Fibroblast of peridontal ligament (primary cell): ENCODE data around the gene PRLH.
A peak's percentile ranks its signal among the peaks of the same experiment; 100 is the strongest.

ENCODE experiments used
- DNase-seq: peaks from one replicate; pipeline ENCODE4 v3.0.0-alpha.2; 2010; ENCODE audit errors: extremely low read depth

Gene PRLH, protein sequence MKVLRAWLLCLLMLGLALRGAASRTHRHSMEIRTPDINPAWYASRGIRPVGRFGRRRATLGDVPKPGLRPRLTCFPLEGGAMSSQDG

DNA sequence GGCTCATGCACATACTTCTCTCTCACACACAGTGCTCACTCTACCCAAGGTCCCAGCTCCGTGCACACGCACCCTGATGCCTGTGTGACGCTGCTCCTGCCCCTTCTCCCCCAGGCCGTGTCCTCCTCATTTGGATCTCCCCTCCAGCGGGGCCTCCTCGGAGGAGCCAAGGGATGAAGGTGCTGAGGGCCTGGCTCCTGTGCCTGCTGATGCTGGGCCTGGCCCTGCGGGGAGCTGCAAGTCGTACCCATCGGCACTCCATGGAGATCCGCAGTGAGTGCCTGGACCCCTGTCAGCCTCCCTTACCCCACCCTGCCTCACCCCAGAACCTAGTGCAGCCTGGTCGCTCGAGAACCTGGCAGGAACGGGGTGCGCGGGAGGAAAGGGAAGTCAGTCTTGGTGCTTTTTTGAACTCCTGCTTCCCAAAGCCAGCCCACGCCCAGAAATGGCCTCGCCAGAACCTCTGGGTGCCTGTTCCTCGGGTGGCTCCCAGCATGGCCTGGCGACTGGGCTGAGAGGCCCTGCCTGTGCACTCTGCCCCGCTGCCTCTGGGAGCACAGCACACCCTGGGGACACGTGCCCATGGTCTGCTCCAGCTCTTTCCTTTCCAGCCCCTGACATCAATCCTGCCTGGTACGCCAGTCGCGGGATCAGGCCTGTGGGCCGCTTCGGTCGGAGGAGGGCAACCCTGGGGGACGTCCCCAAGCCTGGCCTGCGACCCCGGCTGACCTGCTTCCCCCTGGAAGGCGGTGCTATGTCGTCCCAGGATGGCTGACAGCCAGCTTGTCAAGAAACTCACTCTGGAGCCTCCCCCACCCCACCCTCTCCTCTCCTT lies at the start of gene PRLH:
PRLH (plus strand) TSS at position 174 of the 835 bp plus-strand sequence; CDS start at position 174, 0 bp downstream.
- DNase-seq: no peak

DNA sequence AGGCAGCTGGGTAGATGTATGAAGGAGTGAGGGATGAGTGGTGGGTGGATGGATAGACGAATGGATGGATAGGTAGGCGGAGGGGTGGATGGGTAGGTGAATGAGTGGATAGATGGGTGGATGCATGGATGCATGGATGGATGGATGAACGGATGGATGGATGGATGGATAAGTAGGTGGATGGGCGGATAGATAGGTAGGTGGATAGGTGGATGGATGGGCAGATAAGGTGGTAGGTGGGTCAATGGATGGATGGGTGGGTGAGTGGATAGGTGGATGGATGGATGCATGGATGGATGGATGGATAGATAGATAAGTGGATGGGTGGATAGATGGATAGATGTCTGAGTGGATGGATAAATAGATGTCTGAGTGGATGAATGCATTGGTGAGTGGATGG lies 49.2 kb upstream of the PRLH start:
- DNase-seq: no peak

DNA sequence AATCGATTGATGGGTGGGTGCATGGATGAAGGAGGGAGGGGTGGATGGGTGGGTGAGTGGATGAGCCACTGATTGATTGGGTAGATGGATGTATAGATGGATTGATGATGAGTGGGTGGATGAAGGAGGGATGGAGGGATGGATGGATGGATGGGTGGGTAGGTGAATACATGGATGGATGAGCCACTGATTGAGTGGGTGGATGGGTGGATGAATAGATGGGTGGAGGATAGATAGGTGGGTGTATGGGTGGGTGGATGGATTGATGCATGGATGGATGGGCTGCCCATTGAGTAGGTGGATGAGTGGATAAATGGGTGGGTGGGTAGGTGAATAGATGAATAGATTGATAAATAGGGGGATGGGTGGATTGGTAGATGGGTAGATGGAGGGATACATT lies 48.4 kb upstream of the PRLH start:
- DNase-seq: no peak

DNA sequence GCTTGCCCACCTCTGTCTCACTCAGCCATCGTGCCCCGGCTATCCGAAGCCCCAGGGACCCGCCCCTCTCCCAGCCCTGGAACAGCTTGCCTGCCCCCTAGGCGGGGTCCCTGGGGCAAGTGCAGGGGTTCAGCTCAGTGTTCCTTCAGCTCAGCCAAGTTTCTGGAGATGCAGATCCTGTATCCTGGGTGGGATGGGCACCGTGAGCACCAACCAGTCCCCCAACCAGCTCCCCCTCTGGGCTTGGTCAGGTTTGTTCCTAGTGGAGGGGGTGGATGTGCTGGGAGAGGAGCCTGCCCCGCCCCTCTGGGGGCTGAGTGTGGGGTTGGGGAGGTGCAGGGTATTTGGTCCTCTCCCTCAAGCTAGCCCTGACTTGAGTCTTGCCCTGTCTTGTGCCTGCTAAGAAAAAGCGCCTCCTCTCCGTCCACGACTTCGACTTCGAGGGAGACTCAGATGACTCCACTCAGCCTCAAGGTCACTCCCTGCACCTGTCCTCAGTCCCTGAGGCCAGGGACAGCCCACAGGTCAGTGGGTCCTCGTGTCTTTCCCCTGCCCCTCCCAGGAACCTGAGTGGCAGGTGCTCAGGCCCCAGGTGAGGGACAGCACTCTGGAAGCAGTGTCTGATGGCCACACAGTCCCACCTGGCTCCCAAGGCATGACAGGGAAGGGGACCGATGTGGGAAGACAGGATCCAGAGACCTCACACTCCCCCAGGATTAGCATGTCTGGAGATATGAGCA lies 46.7 kb upstream of the PRLH start:
- no peak for DNase-seq

DNA sequence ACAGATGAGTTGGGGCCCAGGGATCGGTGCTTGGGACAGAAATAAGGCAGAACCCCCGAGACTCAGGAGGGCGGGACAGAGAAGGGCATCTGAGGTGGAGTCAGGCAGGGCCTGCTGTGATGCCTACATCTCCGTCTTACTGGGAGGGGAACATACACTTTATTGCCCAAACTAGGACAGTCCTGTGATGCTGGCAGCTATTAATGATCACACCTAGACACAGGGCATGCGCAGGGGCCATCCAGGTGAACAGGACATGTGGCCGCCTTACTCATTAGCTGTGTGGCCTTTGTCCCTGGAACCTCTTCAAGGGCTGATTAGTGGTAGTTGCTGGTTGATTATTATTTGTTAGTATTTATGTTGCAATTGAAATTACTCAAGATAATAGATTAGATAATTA lies 46.1 kb upstream of the PRLH start:
- DNase-seq: no peak

DNA sequence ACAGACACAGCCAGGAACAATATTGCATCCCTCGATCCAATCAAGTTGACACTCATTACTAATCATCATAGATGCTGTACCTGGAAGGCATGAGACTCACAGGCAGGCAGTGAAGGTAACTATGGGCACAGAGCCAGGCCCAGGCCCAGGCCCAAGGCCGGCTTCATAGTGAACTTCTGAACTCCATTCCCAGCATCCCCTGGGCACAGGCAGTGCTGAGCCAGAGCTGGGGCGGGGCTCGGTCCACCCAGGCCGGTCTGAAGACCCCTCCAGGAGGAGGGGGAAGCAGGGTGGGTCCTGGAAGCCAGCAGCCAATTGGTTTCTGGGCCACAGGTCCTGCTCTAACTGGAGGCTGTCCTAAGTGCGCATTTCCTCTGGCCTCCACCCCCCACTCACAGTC lies 41.7 kb upstream of the PRLH start:
- no peak for DNase-seq

DNA sequence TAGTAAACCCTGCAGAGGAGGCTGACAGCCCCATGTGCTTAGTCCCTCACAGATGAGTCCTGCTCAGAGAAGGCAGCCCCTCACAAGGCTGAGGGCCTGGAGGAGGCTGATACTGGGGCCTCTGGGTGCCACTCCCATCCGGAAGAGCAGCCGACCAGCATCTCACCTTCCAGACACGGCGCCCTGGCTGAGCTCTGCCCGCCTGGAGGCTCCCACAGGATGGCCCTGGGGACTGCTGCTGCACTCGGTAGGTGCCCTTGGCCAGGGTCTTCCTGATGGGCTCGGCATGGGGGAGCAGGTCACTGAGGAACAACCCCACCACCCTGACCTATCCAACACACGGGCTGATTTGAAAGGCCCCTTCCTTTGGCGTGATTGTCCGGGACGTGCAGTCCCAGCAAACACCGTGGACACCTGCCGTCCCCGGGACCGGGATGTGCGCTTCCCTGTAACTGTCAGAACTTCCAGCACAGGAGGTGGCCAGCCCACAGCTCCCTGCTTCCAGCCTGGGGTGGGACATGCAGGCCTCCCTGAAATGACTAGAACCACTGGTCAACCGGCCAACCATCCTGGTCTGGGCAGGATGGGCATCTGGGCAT lies 40.7 kb upstream of the PRLH start:
- DNase-seq: no peak

DNA sequence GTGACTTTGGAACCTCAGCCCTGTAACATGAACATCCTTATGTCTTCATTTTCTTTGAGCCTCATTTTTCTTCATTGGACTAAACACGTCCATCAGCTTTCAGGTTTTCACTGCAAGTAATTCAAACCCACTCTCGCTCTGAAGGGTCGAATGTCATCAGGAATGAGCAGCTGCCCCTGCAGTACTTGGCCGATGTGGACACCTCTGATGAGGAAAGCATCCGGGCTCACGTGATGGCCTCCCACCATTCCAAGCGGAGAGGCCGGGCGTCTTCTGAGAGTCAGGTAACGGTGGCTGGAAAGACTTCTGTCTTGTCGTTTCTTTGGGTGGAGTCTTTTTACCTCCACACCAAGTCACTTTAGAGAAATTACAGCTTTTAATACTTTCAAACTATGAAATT lies 39.1 kb upstream of the PRLH start:
- no peak for DNase-seq

DNA sequence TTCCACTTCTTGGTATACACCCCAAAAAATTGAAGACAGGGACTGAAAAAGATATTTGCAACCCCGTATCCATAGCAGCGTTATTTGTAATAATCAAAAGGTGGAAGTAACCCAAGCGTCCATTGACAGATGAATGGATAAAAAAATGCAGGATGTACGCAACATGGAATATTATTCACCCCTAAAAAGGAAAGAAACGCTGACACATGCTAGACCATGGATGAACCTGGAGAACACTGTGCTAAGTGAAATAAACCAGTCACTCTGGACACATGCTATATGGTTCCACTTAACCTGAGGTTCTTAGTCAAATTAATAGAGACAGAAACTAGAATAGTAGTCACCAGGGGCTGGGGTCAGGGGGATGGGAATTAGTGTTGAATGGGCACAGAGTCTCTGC lies 38.6 kb upstream of the PRLH start:
- DNase-seq: no peak

DNA sequence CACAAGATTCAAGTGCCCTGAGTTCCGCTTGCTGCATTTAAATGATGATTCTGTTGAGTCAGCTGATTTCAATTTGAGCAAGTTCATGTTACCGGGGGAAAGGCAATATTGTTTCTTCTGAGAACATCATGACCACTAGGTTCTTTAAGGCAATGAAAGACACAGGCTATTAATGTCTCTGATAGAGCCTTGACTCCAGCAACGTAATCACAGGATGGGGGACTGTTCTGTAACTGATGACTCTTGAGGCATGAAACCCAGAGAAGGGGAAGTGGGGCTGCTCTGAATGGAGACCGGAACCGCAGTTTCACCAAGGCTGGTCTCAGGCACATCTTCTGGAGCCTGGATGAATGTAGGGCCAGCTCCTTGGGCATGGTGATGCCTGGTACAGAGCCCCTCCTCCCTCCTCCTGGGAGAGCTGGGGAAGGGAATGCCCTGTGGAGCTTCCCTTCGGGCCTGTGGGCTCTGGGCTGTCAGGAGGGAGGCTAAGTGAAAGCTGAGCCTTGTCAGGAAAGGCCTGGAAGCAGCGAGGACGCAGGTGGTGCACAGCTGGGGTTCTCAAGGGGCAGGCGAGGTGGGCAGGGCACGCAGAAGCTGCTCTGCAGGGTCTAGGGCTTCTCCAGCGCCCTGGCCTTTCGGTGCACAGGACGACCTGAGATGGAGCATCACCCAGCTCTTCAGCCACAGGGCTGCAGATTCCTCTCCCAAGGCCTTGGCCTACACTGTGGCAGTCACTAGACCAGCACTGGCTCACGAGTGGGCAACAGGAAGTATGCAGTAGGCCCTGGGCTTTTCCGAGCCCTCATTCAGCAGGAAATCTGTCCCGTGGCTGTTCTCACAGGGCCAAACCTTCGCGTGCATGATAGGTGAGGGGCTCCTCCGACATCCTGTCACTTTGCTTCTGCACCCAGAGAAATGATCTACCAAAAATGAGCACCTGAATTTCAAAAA lies 36.6 kb upstream of the PRLH start:
- no peak for DNase-seq

DNA sequence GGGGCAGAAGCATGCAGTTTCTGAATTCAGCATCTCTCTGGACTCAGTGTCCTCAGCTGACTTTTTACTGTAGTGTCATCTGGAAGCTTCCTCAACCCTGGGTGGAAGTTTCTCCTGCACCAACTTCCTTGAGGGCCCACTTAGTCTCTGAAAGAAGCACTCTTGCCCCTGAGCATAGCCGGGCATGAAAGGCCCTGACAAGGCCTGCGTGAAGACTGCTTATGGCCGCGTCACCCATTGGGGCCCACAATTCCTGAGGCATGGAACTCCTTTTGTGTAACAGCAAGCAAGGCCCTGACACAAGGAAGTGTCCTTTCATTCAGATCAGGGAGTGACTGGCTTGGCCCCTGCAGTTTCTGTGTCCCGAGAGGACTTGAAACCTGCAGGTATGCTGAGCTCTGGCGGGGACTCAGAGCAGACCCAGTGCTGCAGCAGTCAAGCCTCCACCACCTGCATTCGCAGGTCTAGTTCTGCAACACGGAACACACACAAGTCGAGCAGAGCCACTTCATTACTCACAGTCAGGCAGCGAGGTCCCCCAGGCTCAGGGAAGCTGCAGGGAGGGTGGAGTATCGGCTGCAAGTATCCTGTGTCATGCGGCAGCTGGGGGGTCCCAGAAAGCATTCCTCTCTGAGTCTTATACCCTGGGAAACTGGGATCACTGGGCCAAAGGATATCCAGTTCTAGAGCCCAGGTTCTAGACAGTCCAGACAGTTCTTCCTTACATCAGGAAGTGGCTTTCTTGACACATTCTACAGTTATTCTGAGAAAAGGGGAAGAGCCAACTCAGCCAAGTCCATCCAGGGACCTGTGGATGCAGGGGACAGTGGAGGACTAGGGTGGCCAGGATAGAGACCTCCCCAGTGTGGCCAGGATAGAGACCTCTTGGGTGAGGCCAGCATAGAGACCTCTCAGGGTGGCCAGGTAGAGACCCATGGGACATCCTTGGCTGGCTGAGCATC lies 35.6 kb upstream of the PRLH start:
- no peak for DNase-seq

DNA sequence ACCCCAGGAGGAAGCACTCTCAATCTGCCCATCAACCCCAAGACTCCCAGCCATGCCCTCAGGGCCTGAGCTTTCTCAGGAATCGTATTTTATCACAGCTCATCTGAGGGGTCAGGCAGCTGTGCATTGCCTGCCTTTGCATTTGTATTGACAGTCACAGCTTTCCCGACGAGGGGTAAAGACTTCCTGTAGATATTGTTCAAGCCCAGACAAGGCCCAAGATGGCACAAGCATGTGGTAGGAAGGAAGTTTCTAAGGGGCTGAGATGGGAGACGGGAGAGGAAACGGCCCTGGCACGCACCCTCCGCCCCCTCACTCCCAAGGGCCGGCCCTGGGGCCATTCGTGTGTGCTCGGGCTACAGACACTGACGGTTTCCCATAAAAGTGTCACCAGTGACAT lies 34.2 kb upstream of the PRLH start:
- DNase-seq: no peak

DNA sequence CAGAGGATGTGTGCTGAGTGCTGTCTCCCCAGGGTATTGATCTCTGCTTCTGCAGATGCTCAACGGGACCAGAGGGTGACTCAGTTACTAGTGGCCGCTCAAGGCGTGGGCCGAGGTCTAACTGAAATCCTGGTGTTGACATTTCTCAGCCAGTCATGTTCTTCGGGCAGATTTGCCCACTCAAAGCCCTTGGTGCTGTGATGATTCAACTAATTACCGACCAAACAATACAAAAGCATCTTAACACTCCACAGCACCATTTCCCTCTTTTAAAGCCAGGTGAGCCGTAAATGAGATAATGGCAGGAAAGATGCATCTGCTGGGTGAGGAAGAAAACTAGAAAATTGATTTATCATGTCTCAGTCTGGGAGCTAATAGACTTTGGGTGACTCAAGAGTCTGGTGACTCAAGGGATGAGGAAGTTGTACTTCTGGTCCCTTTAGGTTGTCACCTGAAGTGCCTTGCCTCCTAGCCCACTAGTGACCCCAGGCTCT lies 32.7 kb upstream of the PRLH start:
- peak; percentile 12 for DNase-seq

DNA sequence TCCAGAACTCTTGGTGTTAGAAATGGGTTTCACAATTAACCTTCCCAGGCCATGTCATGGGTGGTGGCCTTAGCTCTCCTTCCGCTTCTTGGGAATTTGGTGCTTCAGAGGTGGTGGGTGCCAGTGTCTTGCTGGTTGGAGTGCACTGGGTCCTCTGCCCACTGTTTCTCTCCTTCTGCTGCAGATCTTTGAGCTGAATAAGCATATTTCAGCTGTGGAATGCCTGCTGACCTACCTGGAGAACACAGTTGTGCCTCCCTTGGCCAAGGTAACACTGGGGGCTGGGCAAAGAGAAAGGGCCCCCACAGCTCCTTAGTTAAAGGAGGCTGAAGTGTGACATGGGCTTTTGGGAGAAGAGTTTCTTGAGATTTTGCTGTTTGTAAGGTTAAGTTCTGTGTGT lies 32.0 kb upstream of the PRLH start:
- DNase-seq: no peak

DNA sequence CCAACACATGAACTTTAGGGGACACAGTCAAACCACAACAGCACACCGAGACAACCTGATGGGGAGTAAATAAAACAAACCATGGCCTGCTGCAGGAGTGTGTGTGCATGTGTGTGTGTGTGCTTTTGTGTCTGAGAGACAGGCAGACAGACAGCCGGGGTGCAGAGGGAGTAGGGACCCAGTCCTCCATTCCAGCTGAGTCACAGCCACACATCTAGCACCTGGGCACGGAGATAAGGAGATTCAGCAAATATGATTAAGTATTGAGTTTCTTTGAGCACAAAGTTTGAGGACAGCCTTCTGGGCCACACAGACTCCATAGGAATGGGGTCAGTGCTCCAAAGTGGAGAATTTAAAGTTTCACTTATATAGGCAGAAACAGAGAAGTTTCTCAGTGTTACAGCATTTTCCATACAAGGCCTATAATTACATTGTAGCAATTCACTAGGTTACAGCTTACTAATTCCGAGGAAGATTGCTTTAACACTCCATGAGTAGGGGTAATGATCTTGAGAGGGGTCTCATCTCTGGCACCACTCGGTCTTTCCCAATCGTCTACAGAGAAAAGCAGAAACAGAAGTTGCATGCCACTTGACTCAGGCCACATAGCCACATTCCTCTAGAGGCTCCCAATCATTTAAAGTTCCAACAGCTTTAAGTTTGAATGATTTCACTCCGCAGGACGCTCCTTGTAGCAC lies 30.8 kb upstream of the PRLH start:
- no peak for DNase-seq

DNA sequence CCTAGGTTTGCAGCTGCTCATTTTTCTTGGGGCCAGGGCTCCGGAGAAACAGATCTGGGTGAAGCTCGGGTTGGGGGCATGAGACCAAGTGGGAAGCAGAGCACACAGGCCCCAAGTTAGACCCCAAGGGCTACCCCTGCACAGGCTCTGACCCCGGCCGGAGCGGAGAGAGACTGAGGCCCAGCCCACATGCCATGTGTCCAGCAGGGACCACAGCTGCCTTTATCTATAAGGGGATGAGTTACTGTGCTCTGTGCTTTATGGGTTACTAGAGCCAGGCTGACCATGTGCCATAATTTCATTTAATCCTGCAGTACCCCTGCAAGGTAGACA lies 30.3 kb upstream of the PRLH start:
- DNase-seq: no peak

DNA sequence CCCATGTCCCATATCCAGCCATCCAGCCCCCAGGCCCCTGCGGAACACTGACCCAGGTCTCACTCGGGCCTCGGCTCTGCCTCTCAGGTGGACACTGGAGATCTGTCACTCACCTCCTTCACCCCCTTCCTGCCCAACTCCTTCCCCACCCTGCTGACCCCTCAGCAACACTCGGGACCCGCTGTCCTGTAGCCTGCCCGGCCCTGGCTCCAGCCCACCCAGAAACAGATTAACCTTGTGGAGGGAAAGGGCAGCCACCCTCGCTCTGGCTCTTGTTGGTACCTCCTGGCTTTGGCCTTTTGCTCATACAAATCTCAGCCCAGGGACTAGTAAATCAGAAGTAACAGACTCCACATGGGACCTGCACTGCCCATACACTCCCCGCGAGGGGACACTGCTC lies 29.8 kb upstream of the PRLH start:
- DNase-seq: no peak

DNA sequence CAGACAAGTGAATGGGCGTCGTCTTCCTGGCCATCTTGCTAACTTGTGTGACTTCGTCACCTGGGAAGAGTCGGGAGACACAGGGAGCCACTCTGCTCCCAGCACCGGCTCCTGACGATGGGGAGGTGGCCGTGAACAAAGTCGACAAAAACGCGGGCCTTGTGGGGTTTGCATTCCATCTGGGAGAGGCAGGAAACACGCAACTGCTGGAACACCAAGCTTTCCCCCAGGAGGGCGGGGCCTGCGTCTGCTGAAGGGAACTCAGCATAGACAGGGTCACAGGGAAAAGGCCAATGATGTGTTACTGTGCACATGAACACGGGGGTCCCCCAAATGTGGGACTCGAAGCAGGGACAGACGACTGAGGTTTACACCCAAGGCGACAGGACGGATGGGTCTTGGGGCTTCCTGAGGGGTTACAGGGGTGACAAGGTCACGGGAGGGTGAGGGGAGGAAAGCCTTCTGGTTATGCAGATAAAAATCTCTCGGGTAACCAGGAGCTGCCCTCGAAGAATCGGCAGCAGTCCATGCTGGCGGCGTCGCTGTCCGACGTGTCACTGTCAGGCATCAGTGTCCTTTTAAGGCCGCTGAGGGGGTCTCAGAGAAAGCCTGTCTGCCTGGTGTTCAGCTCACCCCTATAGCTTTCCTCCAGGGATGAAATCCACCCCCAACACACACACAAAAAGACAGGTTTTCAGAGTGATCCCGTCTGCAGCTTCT lies 28.2 kb upstream of the PRLH start:
- DNase-seq: no peak

DNA sequence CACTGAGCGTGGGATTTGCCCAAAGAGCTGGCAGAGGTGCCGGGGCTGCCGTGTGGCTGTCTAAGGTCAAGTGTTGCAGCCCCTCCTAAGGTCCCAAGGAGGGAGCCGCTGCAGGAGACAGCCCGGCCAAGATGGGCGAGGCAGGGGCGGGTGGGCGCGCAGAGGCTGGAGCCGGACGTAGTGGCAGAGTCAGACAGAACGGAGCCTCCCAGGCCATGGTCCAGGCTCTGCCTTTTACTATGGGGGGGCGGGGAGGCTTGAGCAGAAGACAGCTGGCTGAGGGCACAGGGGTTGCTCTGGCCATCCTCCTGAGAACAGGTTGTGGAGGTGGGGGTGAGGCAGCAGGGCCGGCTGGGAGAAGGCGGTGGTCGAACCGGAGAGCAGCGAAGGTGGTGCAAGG lies 27.5 kb upstream of the PRLH start:
- no peak for DNase-seq
